GM23338 (cell line): ENCODE data around the gene ARF1. TPM values are rescaled to one million over a fixed set of nuclear protein-coding genes. Genes with fewer than 3 reads are reported as not detected.

Source experiments
- ATAC-seq: fragments of 200-7000 bp; cut with Tn5 transposase; 3 replicates; pipeline ENCODE4 v1.9.1; 2020
- DNase-seq: peaks from one replicate; pipeline ENCODE4 v3.0.0-alpha.2; 2015; ENCODE audit warnings: low spot score
- H2AFZ ChIP-seq: fragments of 200-600 bp; sonication (generic); 2 replicates; pipeline ENCODE4 v1.8.0; 2016; ENCODE audit warnings: antibody characterized with exemption, mild to moderate bottlenecking, moderate library complexity
- H3F3A ChIP-seq: fragments of 200-600 bp; sonication (generic); replicated peaks from 2 replicates; pipeline ENCODE4 v1.8.0; 2017; ENCODE audit warnings: antibody characterized with exemption, mixed run types, low read depth
- H3K27ac ChIP-seq: fragments of 200-600 bp; sonication (generic); 2 replicates; pipeline ENCODE4 v1.6.1; 2016; ENCODE audit warnings: low read depth
- H3K27me3 ChIP-seq: fragments of 200-600 bp; sonication (generic); 2 replicates; pipeline ENCODE4 v1.8.0; 2016; ENCODE audit warnings: mild to moderate bottlenecking, mixed run types, moderate library complexity; ENCODE audit not compliant: insufficient read depth
- H3K36me3 ChIP-seq: fragments of 200-600 bp; sonication (generic); 2 replicates; pipeline ENCODE4 v1.8.0; 2016; ENCODE audit warnings: mild to moderate bottlenecking; ENCODE audit not compliant: insufficient read depth
- H3K4me1 ChIP-seq: fragments of 200-600 bp; sonication (generic); 2 replicates; pipeline ENCODE4 v1.8.0; 2016; ENCODE audit warnings: mild to moderate bottlenecking, moderate library complexity; ENCODE audit not compliant: insufficient read depth
- H3K4me2 ChIP-seq: fragments of 200-600 bp; sonication (generic); 2 replicates; pipeline ENCODE4 v1.7.1; 2017; ENCODE audit warnings: mixed run types
- H3K4me3 ChIP-seq: fragments of 200-600 bp; sonication (generic); 2 replicates; pipeline ENCODE4 v1.6.1; 2016; ENCODE audit warnings: mixed run types
- H3K79me2 ChIP-seq: fragments of 200-600 bp; sonication (generic); replicated peaks from 2 replicates; pipeline ENCODE4 v1.8.0; 2017; ENCODE audit warnings: mild to moderate bottlenecking; ENCODE audit not compliant: insufficient read depth
- H3K9me2 ChIP-seq: fragments of 200-600 bp; sonication (generic); 2 replicates; pipeline ENCODE4 v1.8.0; 2017; ENCODE audit not compliant: insufficient read depth
- H4K20me1 ChIP-seq: fragments of 200-600 bp; sonication (generic); replicated peaks from 2 replicates; pipeline ENCODE4 v1.8.0; 2017; ENCODE audit warnings: mild to moderate bottlenecking; ENCODE audit not compliant: insufficient read depth
- H3K27ac Mint-ChIP-seq: 2 replicates; pipeline ENCODE4 v1.8.0; 2020; ENCODE audit warnings: inconsistent platforms, mild to moderate bottlenecking, moderate library complexity, mixed read lengths
- H3K27me3 Mint-ChIP-seq: 3 replicates; pipeline ENCODE4 v1.8.0; 2022; ENCODE audit warnings: low read depth, mild to moderate bottlenecking, moderate library complexity, mixed read lengths, inconsistent platforms; ENCODE audit not compliant: insufficient read depth, poor library complexity
- H3K36me3 Mint-ChIP-seq: 3 replicates; pipeline ENCODE4 v1.8.0; 2021; ENCODE audit warnings: low read depth, mild to moderate bottlenecking, inconsistent platforms, moderate library complexity, mixed read lengths
- H3K4me1 Mint-ChIP-seq: 3 replicates; pipeline ENCODE4 v1.8.0; 2020; ENCODE audit warnings: mild to moderate bottlenecking, inconsistent platforms, mixed read lengths
- H3K4me3 Mint-ChIP-seq: 3 replicates; pipeline ENCODE4 v1.8.0; 2021; ENCODE audit warnings: moderate library complexity, mild to moderate bottlenecking, inconsistent platforms, mixed read lengths
- H3K9me3 Mint-ChIP-seq: 3 replicates; pipeline ENCODE4 v1.8.0; 2020; ENCODE audit warnings: moderate library complexity, mild to moderate bottlenecking, inconsistent platforms, mixed read lengths
- CREB1 ChIP-seq: fragments of 250-450 bp; sonication (Bioruptor Pico); IDR thresholded peaks from 2 replicates; pipeline ENCODE4 v1.5.0; 2020; ENCODE audit warnings: low read depth, mild to moderate bottlenecking, moderate library complexity
- CTCF ChIP-seq, 2 experiments: fragments of 200-600 bp in 1 of 2; sonication (generic) in 1 of 2; conservative IDR thresholded peaks; 2 replicates each; pipeline versions ENCODE4 v1.5.1 to v1.6.1; 2016 to 2017; ENCODE audit warnings: antibody characterized with exemption in 2 of 2, low read depth in 2 of 2, mild to moderate bottlenecking in 2 of 2, moderate library complexity in 1 of 2
- ETS1 ChIP-seq: IDR thresholded peaks from 2 replicates; pipeline ENCODE4 v1.6.1; 2016; ENCODE audit warnings: antibody characterized with exemption
- EZH2 ChIP-seq: fragments of 200-600 bp; sonication (generic); IDR thresholded peaks from one replicate; pipeline ENCODE4 v1.8.0; 2017; ENCODE audit warnings: antibody characterized with exemption, mild to moderate bottlenecking, low read depth; ENCODE audit not compliant: unreplicated experiment
- EZH2phosphoT487 ChIP-seq: fragments of 200-600 bp; sonication (generic); IDR thresholded peaks from one replicate; pipeline ENCODE4 v1.8.1; 2018; ENCODE audit warnings: antibody characterized with exemption; ENCODE audit not compliant: unreplicated experiment
- JUNB ChIP-seq: IDR thresholded peaks from one replicate; pipeline ENCODE4 v1.6.1; 2016; ENCODE audit warnings: antibody characterized with exemption; ENCODE audit not compliant: unreplicated experiment
- NANOG ChIP-seq: IDR thresholded peaks from 2 replicates; pipeline ENCODE4 v1.6.1; 2016; ENCODE audit warnings: antibody characterized with exemption, borderline replicate concordance
- POLR2AphosphoS5 ChIP-seq: IDR thresholded peaks from 2 replicates; pipeline ENCODE4 v1.6.1; 2016; ENCODE audit warnings: antibody characterized with exemption, low read depth
- REST ChIP-seq: IDR thresholded peaks from one replicate; pipeline ENCODE4 v1.6.1; 2018; ENCODE audit warnings: antibody characterized with exemption; ENCODE audit not compliant: unreplicated experiment
- STAT1 ChIP-seq: IDR thresholded peaks from one replicate; pipeline ENCODE4 v1.6.1; 2016; ENCODE audit warnings: antibody characterized with exemption; ENCODE audit not compliant: unreplicated experiment
- ZNF114 ChIP-seq: fragments of 250-450 bp; sonication (Bioruptor Pico); IDR thresholded peaks from 2 replicates; pipeline ENCODE4 v1.5.0; 2020; ENCODE audit warnings: mild to moderate bottlenecking, moderate library complexity
- ZNF331 ChIP-seq: fragments of 250-450 bp; sonication (Bioruptor Pico); IDR thresholded peaks from 2 replicates; pipeline ENCODE4 v1.5.0; 2020; ENCODE audit warnings: low read depth, mild to moderate bottlenecking, moderate library complexity
- ZNF462 ChIP-seq: fragments of 250-450 bp; sonication (Bioruptor Pico); IDR thresholded peaks from 2 replicates; pipeline ENCODE4 v1.5.0; 2020; ENCODE audit warnings: mild to moderate bottlenecking, moderate library complexity
- polyA plus RNA-seq: library from polyadenylated mRNA; unstranded; fragments of >200 nt; fragmentation: Nextera tagmentation; extraction: Ambion mirVana; gene quantifications from 2 replicates; pipeline ENCODE4 v1.2.1, GENCODE V29; 2016
- total RNA-seq: library from RNA; depleted of rRNA; stranded (reverse); fragments of >200 nt; shearing (Covaris generic); gene quantifications from 2 replicates; pipeline ENCODE4 v1.2.3, GENCODE V29; 2014

The ARF1 gene
- total and polyA plus RNA-seq, 2 experiments from 2014 or later = 210 to 306 TPM

GRCh38 chr1:228041316-228041715 is 41.2 kb upstream of the ARF1 start:
- H3K9me2 ChIP-seq = peaks cover 15% of the 10 kb centered on the region
- Mint-ChIP-seq H3K4me1 (peaks cover 7% of the 10 kb centered on the region; the same call in 1 of the 3 replicates), H3K9me3 (no peaks in the 10 kb centered on the region), H3K27ac (no peak overlapping the region), H3K27me3 (peaks cover 53% of the 10 kb centered on the region), H3K36me3 (no peaks in the 10 kb centered on the region), H3K4me3 (no peak overlapping the region)
- no peak overlapping the region for H3K4me3 ChIP-seq
- TF ChIP-seq ZNF114 (CRISPR knock-in tag) (no peak), EZH2phosphoT487 (no peak), ETS1 (no peak), CTCF (conservative IDR thresholded peaks at IDR 0.05; ENCODE audit: low read depth in 2 of 2) (no peak), ZNF331 (CRISPR knock-in tag) (no peak), STAT1 (no peak), CREB1 (no peak), JUNB (no peak), NANOG (no peak), ZNF462 (CRISPR knock-in tag) (no peak), REST (no peak), POLR2AphosphoS5 (no peak), EZH2 (no peak)
- no peaks in the 10 kb centered on the region for H3F3A ChIP-seq
- no peaks in the 10 kb centered on the region for H3K36me3 ChIP-seq
- no peaks in the 10 kb centered on the region for H3K4me1 ChIP-seq
- H3K79me2 ChIP-seq = no peaks in the 10 kb centered on the region
- H3K27ac ChIP-seq = no peak overlapping the region
- DNase-seq (no peak), ATAC-seq (no peak)
- peaks cover 89% of the 10 kb centered on the region for H3K27me3 ChIP-seq
- no peak overlapping the region for H2AFZ ChIP-seq
- H4K20me1 ChIP-seq = no peaks in the 10 kb centered on the region; the same call in 1 of the 2 replicates
- no peak overlapping the region for H3K4me2 ChIP-seq
